K562 (cell line): ENCODE data around the gene SAPCD1. TPM values are rescaled to one million over a fixed set of nuclear protein-coding genes. Genes with fewer than 3 reads are reported as not detected.

Source experiments
- CXXC5 ChIP-seq: fragments of 250-450 bp; sonication (Bioruptor Pico); IDR thresholded peaks from 2 replicates; pipeline ENCODE4 v1.8.0; 2022; ENCODE audit warnings: inconsistent platforms, mild to moderate bottlenecking, moderate library complexity
- DMBX1 ChIP-seq: fragments of 250-450 bp; sonication (Bioruptor Pico); IDR thresholded peaks from 2 replicates; pipeline ENCODE4 v1.8.0; 2022; ENCODE audit warnings: inconsistent platforms, mild to moderate bottlenecking, moderate library complexity, borderline replicate concordance
- FOXA3 ChIP-seq, 2 experiments: fragments of 450-650 bp in 1 of 2; sonication (generic) in 1 of 2; formaldehyde crosslinking; IDR thresholded peaks in 1 of 2; conservative IDR thresholded peaks in 1 of 2; 2 replicates each; pipeline versions ENCODE4 v1.4.0 to v1.8.0; 2020 to 2022; ENCODE audit warnings: mild to moderate bottlenecking in 2 of 2, missing genetic modification reagents in 1 of 2
- FOXJ3 ChIP-seq: sonication (generic); formaldehyde crosslinking; IDR thresholded peaks from 2 replicates; pipeline ENCODE4 v1.4.0; 2020; ENCODE audit warnings: mild to moderate bottlenecking, missing genetic modification reagents
- HNRNPLL ChIP-seq: fragments of 200-400 bp; formaldehyde crosslinking; IDR thresholded peaks from 2 replicates; pipeline ENCODE4 v1.6.1; 2017; ENCODE audit warnings: low read length, low read depth, mild to moderate bottlenecking; ENCODE audit not compliant: poor library complexity, severe bottlenecking
- MECOM ChIP-seq: fragments of 250-450 bp; sonication (Bioruptor Pico); IDR thresholded peaks from 2 replicates; pipeline ENCODE4 v1.8.0; 2022; ENCODE audit warnings: inconsistent platforms
- MTF1 ChIP-seq: fragments of 250-450 bp; sonication (Bioruptor Pico); IDR thresholded peaks from 2 replicates; pipeline ENCODE4 v1.9.0; 2021; ENCODE audit warnings: moderate library complexity, mild to moderate bottlenecking, inconsistent platforms, borderline replicate concordance
- SETDB1 ChIP-seq: IDR thresholded peaks from one replicate; pipeline ENCODE4 v1.6.1; 2012; ENCODE audit warnings: low read length, control low read depth, inconsistent platforms
- SMAD4 ChIP-seq: fragments of 250-450 bp; sonication (Bioruptor Pico); conservative IDR thresholded peaks from 2 replicates; pipeline ENCODE4 v1.8.0; 2021; ENCODE audit warnings: inconsistent platforms, mild to moderate bottlenecking, moderate library complexity
- SRSF1 ChIP-seq: fragments of 200-400 bp; formaldehyde crosslinking; IDR thresholded peaks from 2 replicates; pipeline ENCODE4 v1.6.1; 2017; ENCODE audit warnings: mild to moderate bottlenecking, low read depth, low read length, moderate library complexity
- SUPT5H ChIP-seq: fragments of 450-650 bp; IDR thresholded peaks from 2 replicates; pipeline ENCODE4 v1.6.1; 2016
- TAL1 ChIP-seq: fragments of 450-650 bp; IDR thresholded peaks from 2 replicates; pipeline ENCODE4 v1.6.1; 2016; ENCODE audit warnings: mild to moderate bottlenecking
- XRCC4 ChIP-seq: IDR thresholded peaks from one replicate; pipeline ENCODE4 v1.6.1; 2011; ENCODE audit not compliant: insufficient read depth, insufficient read length; ENCODE audit errors: extremely low read depth
- ZNF174 ChIP-seq: fragments of 250-450 bp; sonication (Bioruptor Pico); IDR thresholded peaks from 2 replicates; pipeline ENCODE4 v1.4.0; 2020; ENCODE audit warnings: mild to moderate bottlenecking
- ZNF347 ChIP-seq: fragments of 450-650 bp; formaldehyde crosslinking; IDR thresholded peaks from 2 replicates; pipeline ENCODE4 v1.4.0; 2020; ENCODE audit warnings: low read depth, mild to moderate bottlenecking, moderate library complexity
- ZSCAN29 ChIP-seq: fragments of 450-650 bp; IDR thresholded peaks from 2 replicates; pipeline ENCODE4 v1.6.1; 2017
- polyA plus RNA-seq, 8 experiments: library from polyadenylated mRNA; depleted of rRNA in 4 of 8; stranded (reverse) in 5 of 8; unstranded in 3 of 8; fragments of >200 nt; fragmentation: Nextera tagmentation in 2 of 8; fragmentation: Illumina TruSeq in 1 of 8; extraction: Ambion mirVana in 2 of 8; extraction: Trizol in 1 of 8; gene quantifications; 2 replicates each; pipeline versions ENCODE4 v1.2.1 to v1.2.3, GENCODE V29; 2011 to 2014; ENCODE audit warnings: inconsistent platforms in 1 of 8, missing spikeins in 1 of 8
- total RNA-seq, 7 experiments: library from RNA; depleted of rRNA in 6 of 7; stranded (reverse); fragments of >200 nt in 6 of 7; fragmentation: Illumina TruSeq in 2 of 7; extraction: Trizol in 2 of 7; gene quantifications; 2 replicates each; pipeline versions ENCODE4 v1.2.1 to v1.2.3, GENCODE V29; 2011 to 2021; ENCODE audit warnings: low replicate concordance in 1 of 7
- TF ChIP-seq, protein P1 (sequence below): sonication (generic); formaldehyde crosslinking; IDR thresholded peaks from 2 replicates; pipeline ENCODE4 v1.8.1; 2023; ENCODE audit warnings: mild to moderate bottlenecking, missing genetic modification reagents
- TF ChIP-seq, protein P2 (sequence below): sonication (generic); formaldehyde crosslinking; IDR thresholded peaks from 2 replicates; pipeline ENCODE4 v1.8.1; 2022; ENCODE audit warnings: missing genetic modification reagents
- TF ChIP-seq, protein P3 (sequence below): fragments of 250-450 bp; sonication (Bioruptor Pico); IDR thresholded peaks from 2 replicates; pipeline ENCODE4 v1.8.0; 2022; ENCODE audit warnings: moderate library complexity, mild to moderate bottlenecking, inconsistent platforms
- TF ChIP-seq, protein P4 (sequence below): fragments of 450-650 bp; conservative IDR thresholded peaks from 2 replicates; pipeline ENCODE4 v1.6.1; 2016; ENCODE audit warnings: missing genetic modification characterization, low read depth, mild to moderate bottlenecking, control low read depth, missing compliant biosample characterization

Gene SAPCD1
- total and polyA plus RNA-seq, 9 of the 15 experiments (the other 6 are each of a cell fraction or from before 2014, with no cell fraction given), result 2.6 to 30.2 (median 7.4) TPM

GRCh38 chr6:31729979-31730630 is 32.4 kb upstream of the SAPCD1 start (continued):
- TF ChIP-seq, protein P1, sequence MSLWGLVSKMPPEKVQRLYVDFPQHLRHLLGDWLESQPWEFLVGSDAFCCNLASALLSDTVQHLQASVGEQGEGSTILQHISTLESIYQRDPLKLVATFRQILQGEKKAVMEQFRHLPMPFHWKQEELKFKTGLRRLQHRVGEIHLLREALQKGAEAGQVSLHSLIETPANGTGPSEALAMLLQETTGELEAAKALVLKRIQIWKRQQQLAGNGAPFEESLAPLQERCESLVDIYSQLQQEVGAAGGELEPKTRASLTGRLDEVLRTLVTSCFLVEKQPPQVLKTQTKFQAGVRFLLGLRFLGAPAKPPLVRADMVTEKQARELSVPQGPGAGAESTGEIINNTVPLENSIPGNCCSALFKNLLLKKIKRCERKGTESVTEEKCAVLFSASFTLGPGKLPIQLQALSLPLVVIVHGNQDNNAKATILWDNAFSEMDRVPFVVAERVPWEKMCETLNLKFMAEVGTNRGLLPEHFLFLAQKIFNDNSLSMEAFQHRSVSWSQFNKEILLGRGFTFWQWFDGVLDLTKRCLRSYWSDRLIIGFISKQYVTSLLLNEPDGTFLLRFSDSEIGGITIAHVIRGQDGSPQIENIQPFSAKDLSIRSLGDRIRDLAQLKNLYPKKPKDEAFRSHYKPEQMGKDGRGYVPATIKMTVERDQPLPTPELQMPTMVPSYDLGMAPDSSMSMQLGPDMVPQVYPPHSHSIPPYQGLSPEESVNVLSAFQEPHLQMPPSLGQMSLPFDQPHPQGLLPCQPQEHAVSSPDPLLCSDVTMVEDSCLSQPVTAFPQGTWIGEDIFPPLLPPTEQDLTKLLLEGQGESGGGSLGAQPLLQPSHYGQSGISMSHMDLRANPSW (CRISPR knock-in tag), result peak; percentile 63
- TF ChIP-seq SUPT5H (peak; percentile 99), MECOM (CRISPR knock-in tag) (0 out of 2 replicates have a peak, but pooled peaks have one; percentile 62), XRCC4 (no peak), FOXJ3 (no peak), MTF1 (CRISPR knock-in tag) (no peak), TAL1 (no peak), CXXC5 (CRISPR knock-in tag) (peak; percentile 75), HNRNPLL (peak; percentile 29), ZNF174 (peak; percentile 89; the same call in 1 of the 2 replicates), SRSF1 (0 out of 2 replicates have a peak, but pooled peaks have one; percentile 85), ZSCAN29 (peak; percentile 86; the same call in 1 of the 2 replicates), SETDB1 (peak; percentile 68), FOXA3 (CRISPR knock-in tag; conservative IDR thresholded peaks at IDR 0.05 in 1 of 2, IDR thresholded peaks at IDR 0.05 in 1 of 2) (peak in 1 of 2 experiments; percentile 75; a peak in 2 of 4 replicates), ZNF347 (peak; percentile 96), DMBX1 (CRISPR knock-in tag) (peak; percentile 79), SMAD4 (CRISPR knock-in tag) (peak; percentile 80)
- TF ChIP-seq, protein P2, sequence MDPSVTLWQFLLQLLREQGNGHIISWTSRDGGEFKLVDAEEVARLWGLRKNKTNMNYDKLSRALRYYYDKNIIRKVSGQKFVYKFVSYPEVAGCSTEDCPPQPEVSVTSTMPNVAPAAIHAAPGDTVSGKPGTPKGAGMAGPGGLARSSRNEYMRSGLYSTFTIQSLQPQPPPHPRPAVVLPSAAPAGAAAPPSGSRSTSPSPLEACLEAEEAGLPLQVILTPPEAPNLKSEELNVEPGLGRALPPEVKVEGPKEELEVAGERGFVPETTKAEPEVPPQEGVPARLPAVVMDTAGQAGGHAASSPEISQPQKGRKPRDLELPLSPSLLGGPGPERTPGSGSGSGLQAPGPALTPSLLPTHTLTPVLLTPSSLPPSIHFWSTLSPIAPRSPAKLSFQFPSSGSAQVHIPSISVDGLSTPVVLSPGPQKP (CRISPR knock-in tag), result no peak
- TF ChIP-seq, protein P3, sequence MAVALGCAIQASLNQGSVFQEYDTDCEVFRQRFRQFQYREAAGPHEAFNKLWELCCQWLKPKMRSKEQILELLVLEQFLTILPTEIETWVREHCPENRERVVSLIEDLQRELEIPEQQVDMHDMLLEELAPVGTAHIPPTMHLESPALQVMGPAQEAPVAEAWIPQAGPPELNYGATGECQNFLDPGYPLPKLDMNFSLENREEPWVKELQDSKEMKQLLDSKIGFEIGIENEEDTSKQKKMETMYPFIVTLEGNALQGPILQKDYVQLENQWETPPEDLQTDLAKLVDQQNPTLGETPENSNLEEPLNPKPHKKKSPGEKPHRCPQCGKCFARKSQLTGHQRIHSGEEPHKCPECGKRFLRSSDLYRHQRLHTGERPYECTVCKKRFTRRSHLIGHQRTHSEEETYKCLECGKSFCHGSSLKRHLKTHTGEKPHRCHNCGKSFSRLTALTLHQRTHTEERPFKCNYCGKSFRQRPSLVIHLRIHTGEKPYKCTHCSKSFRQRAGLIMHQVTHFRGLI (CRISPR knock-in tag), result no peak; the same call in 1 of the 2 replicates
- TF ChIP-seq, protein P4, sequence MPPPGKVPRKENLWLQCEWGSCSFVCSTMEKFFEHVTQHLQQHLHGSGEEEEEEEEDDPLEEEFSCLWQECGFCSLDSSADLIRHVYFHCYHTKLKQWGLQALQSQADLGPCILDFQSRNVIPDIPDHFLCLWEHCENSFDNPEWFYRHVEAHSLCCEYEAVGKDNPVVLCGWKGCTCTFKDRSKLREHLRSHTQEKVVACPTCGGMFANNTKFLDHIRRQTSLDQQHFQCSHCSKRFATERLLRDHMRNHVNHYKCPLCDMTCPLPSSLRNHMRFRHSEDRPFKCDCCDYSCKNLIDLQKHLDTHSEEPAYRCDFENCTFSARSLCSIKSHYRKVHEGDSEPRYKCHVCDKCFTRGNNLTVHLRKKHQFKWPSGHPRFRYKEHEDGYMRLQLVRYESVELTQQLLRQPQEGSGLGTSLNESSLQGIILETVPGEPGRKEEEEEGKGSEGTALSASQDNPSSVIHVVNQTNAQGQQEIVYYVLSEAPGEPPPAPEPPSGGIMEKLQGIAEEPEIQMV (tag), result peak; percentile 68
